AG08396 (cell line): ENCODE results near the gene AP3S2.
"Not testable (repeated sequence)": the region's sequence is repeated elsewhere in the genome, so short reads cannot be mapped to it uniquely, and the experiment has no call there.

Experiments
- DNase-seq: peaks from one replicate; pipeline ENCODE4 v3.0.0; 2012; ENCODE audit warnings: low spot score, mixed read lengths

The AP3S2 gene

DNA sequence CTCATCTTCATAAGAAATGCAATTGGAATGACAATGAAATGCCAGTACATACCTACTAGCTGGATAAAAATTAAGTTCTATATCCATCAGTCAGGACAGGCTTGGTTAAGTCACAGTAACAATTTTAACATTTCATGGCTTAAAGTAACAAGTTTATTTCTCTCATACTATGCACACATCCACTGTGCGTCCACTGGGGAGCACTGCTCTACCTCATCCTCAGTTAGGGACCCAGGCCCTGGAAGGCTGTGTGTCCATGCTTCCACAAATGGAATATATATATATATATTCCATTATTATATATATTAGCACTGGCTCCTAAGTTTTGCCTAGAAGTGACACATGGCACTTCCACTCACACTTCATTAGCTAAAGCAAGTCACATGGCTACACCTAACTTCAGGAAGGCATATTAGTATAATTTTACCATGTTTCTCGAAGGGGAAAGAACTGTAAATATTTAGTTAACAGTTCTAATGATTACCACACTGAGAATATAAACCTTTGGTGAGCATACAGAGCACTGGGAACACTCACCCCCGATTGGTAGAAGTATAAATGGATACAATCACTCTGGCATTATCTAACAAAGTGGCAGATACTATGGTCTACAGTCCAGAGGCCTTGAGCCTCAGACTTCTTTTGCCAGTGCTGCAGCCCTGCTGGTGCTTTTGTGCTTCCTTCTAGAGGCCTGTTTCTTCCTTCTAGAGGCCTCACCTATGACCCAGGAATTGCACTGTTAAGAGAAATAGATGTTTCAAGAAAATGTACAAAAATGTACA, 28.6 kb downstream of the AP3S2 start:
- DNase-seq = no peak

DNA sequence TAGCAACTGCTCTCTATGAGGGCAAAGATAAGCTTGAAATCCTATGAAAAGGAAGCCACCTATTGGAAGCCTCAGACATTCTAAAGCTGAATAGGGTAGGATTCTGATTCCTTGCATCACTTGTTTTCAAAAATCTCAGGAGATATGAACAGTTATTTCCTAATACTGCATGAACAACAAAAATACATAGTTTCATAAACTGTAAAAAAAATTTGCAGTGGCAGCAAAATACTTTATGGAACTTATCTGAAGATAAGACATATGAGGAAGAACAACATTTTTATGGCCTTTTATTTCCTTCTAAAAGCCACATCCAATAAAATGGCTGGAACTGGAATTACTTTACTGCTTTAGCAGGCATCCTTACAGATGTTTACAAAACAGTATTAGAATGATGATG, 29.9 kb downstream of the AP3S2 start:
- DNase-seq = no peak

DNA sequence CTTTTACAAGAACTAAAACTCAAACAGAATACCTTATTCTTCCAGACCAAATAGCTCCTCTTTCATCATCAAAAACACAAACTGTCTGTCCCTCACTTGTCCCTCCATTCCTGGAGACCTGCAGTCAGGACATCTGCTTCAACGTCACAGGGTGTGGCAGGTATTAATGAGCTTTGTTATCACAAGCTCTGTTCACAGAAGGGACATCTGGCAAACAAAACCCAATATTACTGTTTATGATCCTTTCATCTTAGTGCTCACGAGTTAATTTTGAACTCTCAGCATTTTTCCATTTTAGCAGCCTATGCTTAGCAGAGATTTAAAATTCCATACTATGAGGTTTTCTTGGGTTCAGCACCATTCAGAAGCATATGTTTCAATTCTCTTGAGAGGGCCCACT, 32.9 kb downstream of the AP3S2 start:
- no peak for DNase-seq

DNA sequence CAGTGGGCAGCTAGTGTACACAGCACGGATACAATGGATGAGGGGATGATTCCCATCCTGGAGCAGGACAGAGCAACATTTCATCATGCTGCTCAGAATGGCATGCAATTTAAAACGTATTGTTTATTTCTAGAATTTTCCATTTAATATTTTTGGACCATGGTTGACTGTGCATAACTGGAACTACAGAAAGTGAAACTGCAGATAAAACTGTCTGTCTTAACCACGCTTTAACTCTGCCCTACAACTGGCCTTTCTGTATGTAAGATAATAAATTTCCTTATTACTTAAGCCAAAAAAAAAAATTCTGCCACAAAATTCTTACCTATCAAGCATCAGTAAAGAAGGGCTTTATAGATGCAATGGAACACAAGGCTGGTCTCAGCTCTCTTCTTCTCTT, 33.4 kb downstream of the AP3S2 start:
- no peak for DNase-seq

- no peak for DNase-seq
These were observed 34.9 kb downstream of the AP3S2 start for GRCh38 chr15:89858661-89859458.

DNA sequence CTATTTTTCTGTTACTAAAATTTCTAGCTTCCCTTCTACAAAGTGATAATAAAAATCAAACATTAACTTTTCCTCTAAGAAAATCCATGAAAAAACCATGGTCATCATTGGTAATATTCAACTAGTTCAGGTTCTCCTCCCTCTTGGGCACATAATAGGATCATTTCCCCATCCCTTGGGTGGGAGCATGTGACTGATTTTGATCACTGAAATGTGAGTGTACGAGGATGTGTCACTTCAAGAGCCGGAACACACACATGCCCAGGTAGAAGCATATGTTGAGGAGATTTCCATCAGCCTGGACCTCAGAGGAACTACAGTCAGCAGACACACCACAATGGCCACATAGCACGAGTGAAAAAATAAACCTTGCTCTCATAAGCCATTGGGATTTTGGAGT, 36.1 kb downstream of the AP3S2 start:
- no peak for DNase-seq

- DNase-seq = no peak
These were observed 37.8 kb downstream of the AP3S2 start for GRCh38 chr15:89855948-89856347.

- DNase-seq = not testable (repeated sequence)
These were observed 38.9 kb downstream of the AP3S2 start for GRCh38 chr15:89854863-89855262.

DNA sequence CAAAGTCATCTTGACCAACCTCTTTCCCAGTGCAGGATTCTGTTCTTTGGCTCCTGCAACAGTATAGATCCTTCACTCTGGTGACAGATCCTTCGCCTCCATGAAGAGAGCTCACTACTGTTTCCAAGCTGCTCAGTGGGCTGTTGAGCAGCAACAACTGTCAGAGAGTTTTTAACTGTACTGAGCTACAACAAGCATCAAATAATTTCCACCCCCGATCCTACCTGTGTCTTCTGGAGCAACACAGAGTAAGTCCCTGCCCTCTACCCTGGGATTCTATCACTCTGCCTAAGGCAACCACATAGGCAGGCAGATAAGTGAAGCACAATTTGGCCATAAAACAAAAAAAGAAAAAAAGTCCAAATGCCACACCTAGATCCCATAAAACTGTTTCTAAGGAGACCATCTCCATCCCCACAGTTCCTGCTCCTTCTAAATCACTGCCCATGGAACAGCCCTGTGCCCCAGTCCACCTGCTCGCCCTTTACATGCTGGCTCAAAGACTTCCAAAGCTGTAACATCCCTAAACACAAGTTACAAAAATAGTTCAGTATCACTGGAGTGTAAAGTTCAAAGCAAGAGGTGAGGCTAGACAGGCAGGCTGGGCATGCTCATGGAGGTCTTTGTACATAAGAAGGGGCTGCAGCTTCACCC, 41.3 kb downstream of the AP3S2 start:
- DNase-seq = no peak

- no peak for DNase-seq
These were observed 42.0 kb downstream of the AP3S2 start for GRCh38 chr15:89851673-89852341.

- no peak for DNase-seq
These were observed 44.9 kb downstream of the AP3S2 start for GRCh38 chr15:89848970-89849292.

DNA sequence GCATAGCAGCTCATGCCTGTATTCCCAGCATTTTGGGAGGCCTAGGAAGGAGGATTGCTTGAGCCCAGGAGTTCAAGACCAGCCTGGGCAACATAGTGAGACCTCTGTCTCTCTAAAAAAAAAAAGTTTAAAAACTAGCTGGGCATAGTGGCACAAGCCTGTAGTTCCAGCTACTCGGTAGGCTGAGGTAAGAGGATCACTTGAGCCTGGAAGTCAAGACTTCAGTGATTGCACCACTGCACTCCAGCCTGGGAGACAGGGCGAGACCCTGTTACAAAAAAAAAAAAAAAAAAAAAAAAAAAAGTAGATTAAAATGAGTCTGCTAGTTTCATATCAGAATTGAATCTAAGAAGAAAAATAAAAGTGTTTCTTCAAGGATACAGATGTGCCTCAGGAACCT, 46.7 kb downstream of the AP3S2 start:
- DNase-seq = no peak

GRCh38 chr15:89845305-89845893, 48.4 kb downstream of the AP3S2 start:
- DNase-seq = peak; percentile 68

GRCh38 chr15:89841962-89842361, 51.8 kb downstream of the AP3S2 start:
- no peak for DNase-seq

- no peak for DNase-seq
These were observed 52.5 kb downstream of the AP3S2 start for GRCh38 chr15:89841306-89841705.

- no peak for DNase-seq
These were observed 54.5 kb downstream of the AP3S2 start for GRCh38 chr15:89839167-89839810.

DNA sequence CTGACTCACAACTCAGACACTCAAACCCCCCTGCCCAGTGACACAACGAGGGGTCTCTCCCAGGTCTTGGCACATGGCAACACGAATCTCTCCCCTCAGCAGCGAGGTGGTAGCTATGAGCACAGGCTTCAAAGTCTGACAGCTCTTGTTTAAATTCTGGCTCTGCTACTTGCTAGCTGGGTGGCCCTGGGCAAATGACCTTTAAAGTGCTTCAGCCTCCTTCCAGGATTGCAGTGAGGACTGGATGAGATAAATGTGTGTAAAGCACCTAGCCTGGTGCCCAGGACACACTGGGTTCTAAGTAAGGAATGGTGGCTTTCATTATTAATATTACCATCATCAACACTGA, 56.0 kb downstream of the AP3S2 start:
- no peak for DNase-seq

DNA sequence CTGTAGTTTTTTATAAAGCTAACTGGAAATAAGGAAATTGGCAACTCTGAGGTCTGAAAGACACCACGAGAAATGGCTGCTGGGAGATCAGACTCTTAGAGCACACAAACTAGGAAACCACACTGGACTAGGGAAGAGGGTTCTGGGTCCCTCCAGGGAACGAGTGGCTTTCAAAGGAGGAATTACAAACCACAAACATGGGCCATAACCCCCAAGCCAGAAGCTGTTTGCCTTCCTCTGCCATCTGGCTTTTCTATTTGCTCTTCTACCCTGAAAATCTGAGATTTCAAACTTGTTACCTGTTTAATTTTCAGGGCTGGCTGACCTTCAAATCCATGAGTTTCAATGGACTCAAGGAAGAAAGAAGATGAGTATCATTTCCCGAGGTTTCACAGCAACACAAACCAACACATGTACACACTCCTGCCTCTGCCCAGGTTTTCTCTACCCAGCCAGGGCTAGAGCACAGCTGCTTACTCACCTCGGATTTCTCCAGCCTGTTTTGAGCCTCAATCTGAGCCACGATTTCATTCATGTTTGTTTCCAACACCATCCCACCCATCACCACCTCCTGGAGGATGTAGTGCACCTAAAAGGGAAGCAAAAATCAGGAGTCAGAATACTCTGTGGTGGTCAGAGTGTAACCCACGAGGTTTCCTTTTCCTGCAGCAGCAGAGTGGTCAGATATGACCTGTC, 56.5 kb downstream of the AP3S2 start:
- DNase-seq = no peak

DNA sequence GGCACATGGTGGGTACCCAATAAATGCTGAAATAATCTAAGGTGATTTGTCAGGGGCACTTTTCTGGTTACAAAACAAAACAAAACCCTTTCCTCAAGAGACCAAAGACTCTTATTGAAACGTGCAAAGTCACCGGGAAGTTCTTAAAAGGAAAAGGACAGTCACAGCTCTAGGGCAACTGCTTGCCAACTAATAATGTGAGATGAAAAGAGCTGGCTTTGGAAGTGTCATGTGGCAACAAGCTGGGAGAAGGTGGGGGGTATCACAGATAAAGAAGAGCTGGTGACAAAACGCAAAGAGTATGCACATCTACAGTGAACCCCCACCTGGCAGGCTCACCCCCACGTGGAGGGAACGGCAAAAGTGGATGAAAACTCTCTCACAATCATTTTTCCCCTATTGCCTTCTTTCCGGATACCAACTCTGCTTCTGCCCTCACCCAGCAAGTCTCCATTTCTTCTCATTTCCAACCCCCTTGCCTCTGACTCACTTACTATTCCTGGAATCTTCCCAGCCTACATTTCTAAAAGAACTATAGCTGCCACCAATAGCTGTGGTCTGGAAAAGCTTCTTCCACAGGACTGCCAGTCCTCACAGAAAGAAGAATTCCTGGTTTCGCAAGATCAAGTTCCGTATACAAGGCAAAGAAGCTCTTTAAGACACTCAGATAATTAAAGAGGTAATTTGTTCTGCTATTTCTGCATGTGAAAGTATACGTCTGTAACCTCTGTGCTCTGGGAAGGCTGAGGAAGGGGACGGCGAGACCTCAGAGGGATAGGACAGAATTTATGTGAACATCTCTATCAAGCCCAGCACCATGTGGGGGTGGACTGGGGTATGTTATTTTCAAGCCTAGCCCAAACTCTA, 57.3 kb downstream of the AP3S2 start:
- DNase-seq = peak; percentile 85

DNA sequence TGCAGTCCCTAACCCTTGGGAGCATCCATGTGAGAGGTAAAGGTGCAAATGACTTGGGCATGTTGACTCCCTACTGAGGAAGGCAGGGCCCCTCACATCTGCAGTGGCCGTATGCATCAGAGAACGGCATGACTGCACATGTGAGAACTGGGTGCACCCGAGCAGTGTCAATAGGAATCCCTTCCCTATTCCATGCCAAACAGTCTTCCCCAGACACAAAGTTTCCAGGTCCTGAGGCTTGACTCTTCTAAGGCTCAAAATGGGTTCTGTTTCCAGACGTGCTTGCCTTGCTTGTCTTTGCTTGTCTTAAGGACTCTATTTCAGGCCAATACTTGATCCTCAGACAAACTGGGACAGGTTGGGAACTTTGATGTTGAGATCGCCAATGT, 58.6 kb downstream of the AP3S2 start:
- DNase-seq = no peak
